Activated T-cell treated with anti-CD3 and anti-CD28 coated beads for 4 hours (primary cell): ENCODE data around the gene PRSS57.
A peak's percentile ranks its signal among the peaks of the same experiment; 100 is the strongest.
"Not testable (repeated sequence)": the region's sequence is repeated elsewhere in the genome, so short reads cannot be mapped to it uniquely, and the experiment has no call there.

Source experiments
- DNase-seq: peaks from one replicate; pipeline ENCODE4 v3.0.0-alpha.2; 2020

PRSS57 gene

DNA sequence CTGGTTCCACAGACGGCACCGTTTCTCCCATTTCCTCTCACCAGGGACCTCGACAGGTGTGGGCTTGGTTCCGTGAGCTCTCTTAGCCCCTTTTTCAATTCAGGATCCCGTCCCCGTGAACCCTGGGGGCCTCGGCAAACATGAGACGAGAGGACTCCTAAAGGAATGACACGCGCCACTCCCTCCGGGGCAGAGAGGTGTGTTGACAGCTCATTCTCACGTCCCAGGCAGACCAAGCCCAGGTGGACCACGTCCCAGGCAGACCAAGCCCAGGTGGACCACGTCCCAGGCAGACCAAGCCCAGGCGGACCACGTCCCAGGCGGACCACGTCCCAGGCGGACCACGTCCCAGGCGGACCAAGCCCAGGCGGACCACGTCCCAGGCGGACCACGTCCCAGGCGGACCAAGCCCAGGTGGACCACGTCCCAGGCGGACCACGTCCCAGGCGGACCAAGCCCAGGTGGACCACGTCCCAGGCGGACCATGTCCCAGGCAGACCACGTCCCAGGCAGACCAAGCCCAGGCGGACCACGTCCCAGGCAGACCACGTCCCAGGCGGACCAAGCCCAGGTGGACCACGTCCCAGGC, 28.2 kb downstream of the PRSS57 start:
- not testable (repeated sequence) for DNase-seq

DNA sequence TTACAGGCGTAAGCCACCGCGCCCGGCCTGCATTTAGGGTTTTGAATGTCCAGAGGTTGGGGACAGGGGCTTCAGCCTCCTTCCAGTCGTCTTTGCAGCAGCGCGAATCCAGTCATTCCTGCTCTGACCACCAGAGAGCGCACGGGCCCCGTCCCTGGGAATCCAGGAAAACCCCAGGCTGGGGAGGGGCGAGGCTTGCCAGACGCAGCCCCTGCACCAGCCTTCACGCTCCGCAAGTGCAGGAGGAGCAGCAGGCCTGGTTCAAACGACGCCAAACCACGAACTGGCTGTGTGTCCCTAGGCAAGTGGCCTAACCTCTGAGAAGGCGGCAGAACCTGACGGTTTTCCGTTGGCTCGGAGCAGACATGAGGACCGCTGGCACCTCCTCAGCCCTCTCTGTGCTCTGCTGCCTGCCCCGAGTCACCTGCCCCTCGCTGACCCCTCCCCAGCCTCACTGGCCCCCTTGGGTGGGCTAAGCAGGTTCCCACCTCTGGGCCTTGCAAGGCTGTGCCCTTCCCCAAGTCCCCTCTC, 30.3 kb downstream of the PRSS57 start:
- peak; percentile 76 for DNase-seq

- DNase-seq: no peak
Observed at GRCh38 chr19:663682-664117, 31.6 kb downstream of the PRSS57 start.

DNA sequence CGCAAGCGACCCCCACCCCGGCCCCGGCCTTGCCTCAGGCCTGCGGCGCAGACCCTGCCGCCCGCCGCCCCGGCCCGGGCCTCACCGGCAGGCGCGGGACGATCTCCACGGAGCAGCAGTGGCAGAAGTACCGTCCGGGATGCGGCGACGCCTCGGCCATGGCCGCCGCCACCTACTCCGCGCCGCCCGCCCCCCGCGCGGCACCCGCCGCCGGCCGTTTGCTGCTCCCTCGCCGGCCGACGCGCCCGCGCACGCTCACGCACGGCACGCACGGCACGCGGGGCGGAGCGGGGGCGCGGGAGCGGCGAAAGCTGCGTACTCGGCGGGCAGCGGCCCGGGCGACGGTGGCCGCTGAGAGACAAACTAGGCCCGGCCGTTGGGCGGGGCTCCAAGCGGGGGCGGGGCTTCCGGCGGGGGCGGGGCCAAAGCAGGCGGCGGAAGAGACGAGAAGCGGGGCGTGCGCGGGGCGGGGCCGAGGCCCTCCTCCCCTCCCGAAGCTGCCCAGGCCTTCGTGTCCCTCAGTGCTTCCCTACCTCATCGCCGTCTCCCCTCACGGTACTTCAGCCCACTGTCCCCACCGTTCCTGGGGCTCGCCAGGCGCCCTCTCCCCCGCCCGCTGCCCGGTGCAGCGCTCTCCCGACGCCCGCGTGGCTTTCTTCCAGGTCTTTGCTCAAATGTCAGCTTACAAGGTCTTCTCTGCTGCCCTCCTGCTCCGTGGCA, 32.1 kb downstream of the PRSS57 start, which contains the start of gene RNF126:
RNF126 (minus strand) TSS at position 253 of the 720 bp plus-strand sequence; CDS start at position 160, 93 bp downstream.
- DNase-seq: peak; percentile 97

DNA sequence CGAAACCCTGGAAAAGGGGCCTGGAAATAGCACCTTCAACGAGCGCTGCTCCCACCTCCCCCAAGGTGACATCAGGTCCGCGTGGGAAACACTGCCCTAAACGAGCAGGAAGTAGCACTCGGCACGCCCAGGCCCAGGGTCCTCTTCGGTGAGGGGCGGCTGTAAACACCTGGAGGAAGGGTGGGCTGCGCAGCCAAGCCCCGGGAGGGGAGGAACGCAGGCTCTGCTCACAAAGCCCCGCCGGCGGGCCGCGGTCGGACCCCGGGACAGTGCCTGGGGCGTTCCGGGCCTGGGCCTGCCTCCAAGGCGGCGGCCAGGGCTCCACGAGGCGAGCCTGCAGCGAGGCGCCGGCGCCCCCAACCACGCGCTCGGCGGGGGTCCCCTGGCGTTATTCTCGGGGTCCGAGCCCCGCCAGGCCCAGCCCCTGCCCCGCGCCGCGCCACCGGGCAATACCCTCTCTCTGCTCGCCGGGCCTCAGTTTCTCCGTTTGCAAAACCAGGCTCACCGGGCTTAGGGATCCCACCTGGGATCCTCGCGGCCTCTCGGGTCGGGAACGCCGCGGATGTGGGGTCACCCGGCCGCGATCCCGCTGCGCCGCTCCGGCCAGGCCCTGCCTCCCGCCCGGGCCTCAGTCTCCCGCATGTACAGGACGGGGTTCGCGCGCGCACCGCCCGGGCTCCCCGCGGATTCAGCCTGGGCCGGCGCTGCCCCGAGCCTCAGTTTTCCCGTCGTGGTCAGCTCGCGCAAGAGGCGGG, 32.9 kb downstream of the PRSS57 start:
- peak; percentile 66 for DNase-seq

GRCh38 chr19:661427-662196, 33.6 kb downstream of the PRSS57 start:
- peak; percentile 48 for DNase-seq

GRCh38 chr19:660793-661426, 34.3 kb downstream of the PRSS57 start:
- DNase-seq: no peak

GRCh38 chr19:658916-659839, 36.1 kb downstream of the PRSS57 start:
- no peak for DNase-seq

DNA sequence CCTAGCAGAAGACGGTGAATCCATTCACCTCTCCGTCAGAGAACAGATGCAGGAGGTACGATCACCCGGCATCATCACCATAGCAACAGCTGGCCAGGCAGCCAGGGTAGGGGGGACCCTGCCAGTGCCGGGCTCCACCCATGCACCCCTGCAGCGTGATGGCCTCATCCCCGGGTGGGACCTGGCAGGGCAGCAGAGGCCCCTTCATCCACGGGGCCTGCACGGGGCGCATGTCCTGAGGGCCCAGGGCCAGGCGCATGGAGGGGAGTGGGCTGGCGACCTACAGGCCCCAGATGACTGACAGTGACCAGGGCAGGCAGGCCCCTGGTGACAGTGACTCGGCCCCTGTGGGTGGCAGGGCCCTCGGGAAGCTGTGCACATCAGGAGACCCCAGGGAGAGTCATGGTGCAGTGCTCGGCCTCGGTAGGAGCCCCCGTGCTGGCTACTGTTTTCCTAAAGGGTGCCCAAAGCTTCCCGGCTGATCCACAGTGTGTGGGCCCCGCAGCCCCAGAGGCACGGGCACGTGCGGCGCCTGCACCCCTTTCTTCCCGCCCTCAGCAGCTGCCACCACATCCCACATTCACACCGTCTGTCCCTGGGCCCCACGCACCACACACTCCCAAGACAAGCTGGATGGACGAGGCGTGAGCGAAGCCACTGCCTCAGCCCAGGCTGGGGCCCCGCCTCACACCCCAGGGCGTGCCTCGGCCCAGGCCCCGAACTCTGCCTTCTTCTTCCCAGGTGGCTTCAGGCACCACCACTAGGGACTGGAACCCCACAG, 37.0 kb downstream of the PRSS57 start:
- DNase-seq: no peak

DNA sequence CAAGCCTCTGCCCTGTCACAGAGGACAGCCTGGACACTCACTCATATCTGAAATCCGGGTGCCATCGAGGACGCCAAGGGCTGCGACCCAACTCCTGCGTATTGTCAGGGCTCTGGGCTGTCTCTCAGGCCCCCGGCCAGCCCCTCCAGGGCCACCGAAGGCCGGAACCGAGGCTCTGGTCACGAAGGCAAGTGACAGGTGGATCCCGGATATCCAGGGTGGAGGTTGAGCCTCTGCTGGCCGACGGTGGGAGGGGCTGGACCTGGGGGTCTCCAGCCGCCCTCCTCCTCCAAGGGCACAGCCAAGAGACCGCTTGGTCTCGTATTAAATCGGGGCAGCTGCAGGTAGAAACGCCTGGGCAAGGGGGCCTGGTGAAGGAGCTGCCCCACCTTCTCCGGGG, 37.6 kb downstream of the PRSS57 start:
- no peak for DNase-seq

DNA sequence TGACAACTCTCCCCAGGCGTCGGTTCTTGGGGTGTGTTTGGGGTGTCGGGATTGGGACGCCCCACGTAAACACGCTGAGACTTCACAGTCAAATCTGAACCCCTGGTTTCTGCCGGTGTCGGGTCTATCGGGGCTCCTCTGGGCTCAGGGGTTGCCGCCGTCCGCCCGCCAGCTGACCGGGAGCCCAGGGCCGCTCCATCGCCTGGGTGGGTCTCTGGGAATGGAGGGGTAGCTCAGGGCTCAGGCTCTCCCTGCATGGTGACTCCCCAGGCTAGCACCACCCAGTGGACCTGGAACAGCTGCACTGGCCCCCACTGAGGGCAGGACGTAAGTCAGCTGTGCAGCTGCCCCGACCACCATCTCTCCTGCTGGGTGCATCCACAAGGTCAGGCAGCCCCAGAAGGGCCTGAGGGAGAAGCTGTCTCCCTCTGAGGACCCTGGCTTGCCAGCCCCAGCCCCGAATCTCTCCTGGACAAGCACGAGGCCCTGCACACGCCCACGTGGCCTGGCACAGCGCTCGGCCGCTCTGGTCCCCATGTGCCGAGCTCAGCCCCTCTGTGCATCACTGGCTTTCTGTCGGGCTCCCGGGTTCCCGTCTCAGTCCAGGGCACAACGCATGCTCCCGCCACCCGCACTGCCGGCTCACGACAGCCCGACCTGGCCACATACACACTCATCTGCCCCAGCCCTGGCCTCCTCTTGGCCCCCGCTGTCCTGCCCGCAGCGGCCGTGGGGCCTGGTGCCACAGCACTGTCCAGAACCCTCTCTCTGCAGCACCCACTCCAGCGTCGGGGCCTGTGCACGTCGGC, 38.3 kb downstream of the PRSS57 start:
- no peak for DNase-seq

GRCh38 chr19:655691-656090, 39.6 kb downstream of the PRSS57 start:
- DNase-seq: no peak

DNA sequence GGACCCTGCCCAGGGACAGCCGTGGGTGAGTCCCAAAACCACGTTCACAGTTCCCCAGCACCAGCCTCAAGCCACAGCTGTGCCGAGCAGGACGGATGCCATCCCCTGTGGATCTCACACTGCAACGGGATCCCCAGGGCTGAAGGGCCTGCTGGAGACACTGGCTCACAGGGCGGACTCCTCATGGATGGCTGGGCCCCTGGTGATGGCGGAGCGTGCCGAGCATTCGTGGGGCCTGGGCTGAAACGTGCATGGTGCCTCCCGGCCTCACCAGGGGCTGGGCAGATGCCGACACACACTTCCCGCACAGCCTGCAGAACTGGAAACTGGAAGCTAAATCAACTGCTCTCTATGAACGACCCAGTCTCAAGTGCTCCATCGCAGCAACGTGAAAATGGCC, 41.8 kb downstream of the PRSS57 start:
- no peak for DNase-seq

- DNase-seq: no peak
Observed at GRCh38 chr19:652467-653389, 42.5 kb downstream of the PRSS57 start.

GRCh38 chr19:651991-652390, 43.3 kb downstream of the PRSS57 start:
- DNase-seq: no peak

DNA sequence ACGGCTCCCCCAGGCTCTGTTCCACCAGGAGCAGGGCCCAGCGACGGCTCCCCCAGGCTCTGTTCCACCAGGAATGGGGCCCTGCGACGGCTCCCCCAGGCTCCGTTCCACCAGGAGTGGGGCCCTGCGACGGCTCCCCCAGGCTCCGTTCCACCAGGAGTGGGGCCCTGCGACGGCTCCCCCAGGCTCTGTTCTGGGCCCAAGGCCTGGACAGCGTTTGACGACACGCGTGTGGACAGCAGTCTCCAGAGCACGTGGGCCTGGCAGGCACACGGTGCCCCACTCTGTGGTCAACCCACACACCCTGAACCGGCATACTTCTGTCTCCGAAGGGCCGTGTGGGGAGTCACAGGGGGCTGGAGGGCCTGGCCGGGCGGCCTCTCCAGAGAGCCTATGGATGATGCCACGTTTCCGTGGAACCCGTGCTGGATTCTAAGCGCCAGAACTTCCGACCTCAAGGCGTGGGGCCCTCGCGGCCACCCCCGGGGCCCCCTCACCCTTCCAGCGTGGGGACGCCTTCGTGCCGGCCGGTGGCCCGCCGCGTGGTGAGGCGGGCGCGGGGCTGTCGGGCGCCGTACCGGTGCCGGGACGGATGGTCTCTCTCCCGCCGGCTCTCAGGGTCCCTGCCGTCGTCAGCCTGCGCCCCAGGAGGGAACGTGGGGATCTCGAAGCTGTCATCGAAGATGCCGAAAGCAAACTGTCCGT, 44.0 kb downstream of the PRSS57 start:
- no peak for DNase-seq

DNA sequence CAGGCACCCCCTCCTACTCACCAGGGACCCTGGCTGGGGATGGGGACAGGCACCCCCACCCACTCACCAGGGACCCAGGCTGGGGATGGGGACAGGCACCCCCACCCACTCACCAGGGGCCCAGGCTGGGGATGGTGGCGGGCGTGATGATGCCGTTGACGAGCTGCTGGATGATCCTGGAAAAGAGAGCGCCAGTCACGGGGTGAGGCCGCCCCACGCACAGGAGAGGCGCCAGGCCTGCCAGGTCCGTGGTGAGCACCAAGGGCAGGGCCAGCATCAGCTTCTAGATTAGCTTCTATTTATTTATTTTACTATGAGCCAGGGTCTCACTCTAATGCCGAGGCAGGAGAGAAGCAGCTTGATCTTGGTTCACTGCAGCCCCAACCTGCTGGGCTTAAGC, 45.1 kb downstream of the PRSS57 start:
- no peak for DNase-seq
